Activated T-helper 1 cell treated with anti-CD3 and anti-CD28 coated beads, Interleukin-12 subunit alpha, Interleukin-12 subunit beta, Interleukin-2, Interleukin-4 antibody, amounts not matched to agents 30 ng/mL and 10 ng/mL and 1 ng/mL, durations not matched to agents 14 hours and 24 hours and 36 hours (primary cell): ENCODE results near the gene TTC39B. TPM values are rescaled to one million over a fixed set of nuclear protein-coding genes. Genes with fewer than 3 reads are reported as not detected.

Experiments used
- DNase-seq: peaks from one replicate; pipeline ENCODE4 v3.0.0; 2021; ENCODE audit warnings: low spot score
- H3K27ac Mint-ChIP-seq: one replicate; pipeline ENCODE4 v1.8.0; 2021; ENCODE audit warnings: mild to moderate bottlenecking, mixed read lengths
- H3K27me3 Mint-ChIP-seq: one replicate; pipeline ENCODE4 v1.8.0; 2022; ENCODE audit warnings: mild to moderate bottlenecking, moderate library complexity, mixed read lengths; ENCODE audit not compliant: insufficient read depth
- H3K36me3 Mint-ChIP-seq: one replicate; pipeline ENCODE4 v1.8.0; 2021; ENCODE audit warnings: low read depth, mixed read lengths
- H3K4me1 Mint-ChIP-seq: one replicate; pipeline ENCODE4 v1.8.0; 2021; ENCODE audit warnings: low read depth, mixed read lengths
- H3K4me3 Mint-ChIP-seq: one replicate; pipeline ENCODE4 v1.8.0; 2021; ENCODE audit warnings: mild to moderate bottlenecking, moderate library complexity, mixed read lengths
- H3K9me3 Mint-ChIP-seq: one replicate; pipeline ENCODE4 v1.8.0; 2021; ENCODE audit warnings: mixed read lengths
- intact Hi-C: fragments of 100-400 bp; cut with micrococcal nuclease; formaldehyde crosslinking; loops from one replicate; pipeline ENCODE4 v1.15.1; 2024
- total RNA-seq: library from RNA; stranded (reverse); gene quantifications from 2 replicates; pipeline ENCODE4 v1.2.3, GENCODE V29; 2022

TTC39B gene
- total RNA-seq, 1 donor from 2014 or later, result 23.8 TPM

- H3K36me3 Mint-ChIP-seq, result peaks cover 39% of the 10 kb centered on the region
- H3K27ac Mint-ChIP-seq, result peak overlapping the region; percentile 97
- H3K27me3 Mint-ChIP-seq, result no peaks in the 10 kb centered on the region
- H3K4me3 Mint-ChIP-seq, result peak overlapping the region; percentile 79
- peaks cover 9% of the 10 kb centered on the region for H3K9me3 Mint-ChIP-seq
- intact Hi-C loops, result loop anchor here (2.0 to 10.0 kb wide), 3 partner anchors 15 to 601 kb away; partner anchors contain the start of gene ZDHHC21
- DNase-seq, result no peak
- H3K4me1 Mint-ChIP-seq, result peaks cover 84% of the 10 kb centered on the region
Observed at GRCh38 chr9:15295761-15296405, 11.1 kb downstream of the TTC39B start.

- Mint-ChIP-seq H3K4me1 (peaks cover 79% of the 10 kb centered on the region), H3K27me3 (no peaks in the 10 kb centered on the region), H3K36me3 (peaks cover 43% of the 10 kb centered on the region), H3K4me3 (peak overlapping the region; percentile 79), H3K9me3 (peaks cover 15% of the 10 kb centered on the region), H3K27ac (peak overlapping the region; percentile 91)
- intact Hi-C loops, result loop anchor here (1.0 to 10.0 kb wide), 3 partner anchors 16 to 600 kb away; partner anchors contain the start of gene ZDHHC21
- DNase-seq, result no peak
Observed at GRCh38 chr9:15294604-15295003, 12.4 kb downstream of the TTC39B start.

- H3K27me3 Mint-ChIP-seq, result no peaks in the 10 kb centered on the region
- no peak for DNase-seq
- peaks cover 13% of the 10 kb centered on the region for H3K9me3 Mint-ChIP-seq
- H3K27ac Mint-ChIP-seq, result peak overlapping the region; percentile 91
- intact Hi-C loops, result loop anchor here (1.0 to 10.0 kb wide), 3 partner anchors 16 to 599 kb away; partner anchors contain the start of gene ZDHHC21
- peaks cover 38% of the 10 kb centered on the region for H3K36me3 Mint-ChIP-seq
- H3K4me3 Mint-ChIP-seq, result peak overlapping the region; percentile 79
- H3K4me1 Mint-ChIP-seq, result peaks cover 72% of the 10 kb centered on the region
Observed at GRCh38 chr9:15293804-15294316, 13.2 kb downstream of the TTC39B start.

DNA sequence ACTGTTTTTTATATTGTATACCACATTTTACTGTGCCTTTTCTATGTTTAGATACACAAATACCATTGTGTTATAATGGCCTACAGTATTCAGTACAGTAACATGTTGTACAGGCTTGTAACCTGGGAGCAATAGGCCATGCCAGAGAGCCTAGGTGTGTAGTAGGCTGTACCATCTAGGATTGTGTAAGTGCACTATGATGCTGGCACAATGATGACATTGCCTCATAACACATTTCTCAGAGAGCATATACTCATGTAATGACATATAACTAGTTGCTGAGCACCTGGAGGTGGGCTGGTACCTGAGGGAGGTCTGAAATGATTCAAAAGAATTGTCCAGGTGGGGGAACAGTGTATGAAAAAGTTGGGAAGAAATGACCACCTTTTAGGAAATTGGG lies 13.9 kb downstream of the TTC39B start:
- peaks cover 34% of the 10 kb centered on the region for H3K36me3 Mint-ChIP-seq
- intact Hi-C loops, result loop anchor here (10.0 kb wide), 2 partner anchors 298 to 598 kb away; partner anchors contain the start of gene ZDHHC21
- peak overlapping the region; percentile 27 for H3K4me3 Mint-ChIP-seq
- H3K27ac Mint-ChIP-seq, result peak overlapping the region; percentile 66
- H3K4me1 Mint-ChIP-seq, result peaks cover 64% of the 10 kb centered on the region
- DNase-seq, result no peak
- no peaks in the 10 kb centered on the region for H3K27me3 Mint-ChIP-seq
- H3K9me3 Mint-ChIP-seq, result peaks cover 11% of the 10 kb centered on the region

- no peak overlapping the region for H3K27ac Mint-ChIP-seq
- H3K4me3 Mint-ChIP-seq, result no peak overlapping the region
- H3K27me3 Mint-ChIP-seq, result no peaks in the 10 kb centered on the region
- intact Hi-C loops, result loop anchor here (10.0 kb wide), 2 partner anchors 295 to 595 kb away; partner anchors contain the start of gene ZDHHC21
- DNase-seq, result no peak
- peaks cover 35% of the 10 kb centered on the region for H3K36me3 Mint-ChIP-seq
- peaks cover 7% of the 10 kb centered on the region for H3K9me3 Mint-ChIP-seq
- peaks cover 50% of the 10 kb centered on the region for H3K4me1 Mint-ChIP-seq
Observed at GRCh38 chr9:15289603-15290002, 17.4 kb downstream of the TTC39B start.

- peaks cover 36% of the 10 kb centered on the region for H3K4me1 Mint-ChIP-seq
- H3K4me3 Mint-ChIP-seq, result no peak overlapping the region
- no peak overlapping the region for H3K27ac Mint-ChIP-seq
- peaks cover 29% of the 10 kb centered on the region for H3K36me3 Mint-ChIP-seq
- H3K27me3 Mint-ChIP-seq, result no peaks in the 10 kb centered on the region
- DNase-seq, result no peak
- peaks cover 7% of the 10 kb centered on the region for H3K9me3 Mint-ChIP-seq
- intact Hi-C loops, result no loop called here
Observed at GRCh38 chr9:15287309-15287708, 19.7 kb downstream of the TTC39B start.

DNA sequence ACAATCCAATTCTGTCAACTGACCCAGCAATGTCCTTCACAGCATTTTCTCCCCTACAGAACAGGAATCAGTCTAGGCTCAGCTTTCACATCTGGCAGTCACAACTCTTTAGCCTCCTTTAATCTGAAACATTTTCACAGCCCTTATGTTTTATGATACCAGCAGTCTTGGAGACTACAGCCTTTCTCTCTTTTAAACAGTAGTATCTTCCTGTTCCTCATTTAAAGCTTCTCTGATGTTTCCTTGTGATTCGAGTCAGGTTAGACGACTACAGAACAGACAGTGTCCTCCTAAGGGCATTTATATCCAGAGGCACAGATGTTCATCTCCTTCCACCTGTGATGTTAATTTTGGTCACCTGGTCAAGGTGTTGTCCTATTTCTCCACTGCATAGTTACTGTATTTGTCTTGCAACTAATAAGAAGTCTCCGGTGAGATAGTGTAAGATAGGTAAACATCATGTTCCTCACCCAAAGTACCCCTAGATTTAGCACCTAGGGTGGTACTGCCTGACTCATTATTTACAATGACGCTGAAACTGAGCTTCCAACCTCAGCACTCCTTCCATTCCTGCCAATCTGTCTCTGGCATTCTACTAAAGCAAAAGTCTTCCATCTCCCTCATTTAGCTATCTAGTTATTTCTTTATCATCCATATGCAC lies 20.7 kb downstream of the TTC39B start:
- Mint-ChIP-seq H3K4me1 (peaks cover 34% of the 10 kb centered on the region), H3K27ac (no peak overlapping the region), H3K36me3 (peaks cover 26% of the 10 kb centered on the region), H3K4me3 (no peak overlapping the region), H3K9me3 (peaks cover 7% of the 10 kb centered on the region), H3K27me3 (no peaks in the 10 kb centered on the region)
- DNase-seq, result no peak
- intact Hi-C loops, result no loop called here

DNA sequence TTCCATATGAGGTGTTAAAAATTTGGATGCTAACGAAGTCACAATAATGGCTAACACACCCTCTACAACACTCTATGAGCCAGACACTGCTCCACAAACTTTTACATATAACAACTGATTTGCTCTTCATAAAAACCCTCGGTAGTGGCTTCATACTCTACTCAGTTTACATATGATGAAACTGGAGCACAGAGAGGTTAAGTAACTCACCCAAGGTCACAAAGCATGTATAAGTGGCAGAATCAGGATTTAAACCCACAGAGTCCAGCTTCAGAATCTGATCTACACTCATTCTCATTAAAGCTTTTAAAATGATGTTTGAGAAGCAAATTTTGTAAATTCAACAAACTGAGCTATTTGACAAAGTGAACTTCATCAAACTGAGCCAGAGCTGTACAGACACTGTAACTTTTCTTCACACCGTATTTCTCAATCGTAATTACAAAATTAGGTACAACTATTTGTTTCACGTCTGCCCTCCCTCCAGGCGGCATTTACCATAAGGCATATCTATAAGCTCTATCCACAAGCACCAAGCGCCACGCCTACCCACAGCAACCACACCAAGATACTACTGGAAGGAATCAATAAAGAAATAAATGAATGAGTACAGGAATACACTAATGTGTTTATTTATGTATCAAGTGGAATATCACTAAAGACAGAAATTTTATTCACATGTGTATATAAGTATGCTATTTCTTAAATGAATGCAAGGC lies 24.3 kb downstream of the TTC39B start:
- Mint-ChIP-seq H3K36me3 (peaks cover 12% of the 10 kb centered on the region), H3K4me3 (no peak overlapping the region), H3K27ac (no peak overlapping the region), H3K9me3 (no peaks in the 10 kb centered on the region), H3K27me3 (no peaks in the 10 kb centered on the region), H3K4me1 (peaks cover 32% of the 10 kb centered on the region)
- DNase-seq, result no peak
- intact Hi-C loops, result no loop called here

DNA sequence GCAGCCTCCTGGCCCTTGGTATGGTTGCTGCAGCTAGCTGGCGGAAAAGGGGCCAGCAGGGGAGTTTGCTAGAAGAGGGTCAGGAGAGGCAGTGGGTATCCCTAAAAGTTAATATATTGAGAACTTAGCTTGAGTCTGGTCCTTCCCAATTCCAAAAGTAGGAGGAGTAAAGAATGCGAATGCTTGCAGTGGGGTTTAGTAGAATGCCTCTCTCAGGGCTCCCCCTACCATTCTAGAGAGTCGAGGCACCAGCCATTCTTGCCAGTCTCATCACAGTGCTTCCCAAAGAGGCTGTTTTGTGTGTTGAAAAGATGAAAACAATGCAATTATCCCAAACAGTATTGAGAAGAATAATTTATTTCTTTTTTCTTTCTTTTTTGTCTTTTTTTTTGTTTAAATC lies 26.4 kb downstream of the TTC39B start:
- Mint-ChIP-seq H3K36me3 (peaks cover 1% of the 10 kb centered on the region), H3K4me1 (peaks cover 18% of the 10 kb centered on the region), H3K27me3 (no peaks in the 10 kb centered on the region), H3K9me3 (no peaks in the 10 kb centered on the region), H3K4me3 (no peak overlapping the region), H3K27ac (no peak overlapping the region)
- intact Hi-C loops, result no loop called here
- no peak for DNase-seq

DNA sequence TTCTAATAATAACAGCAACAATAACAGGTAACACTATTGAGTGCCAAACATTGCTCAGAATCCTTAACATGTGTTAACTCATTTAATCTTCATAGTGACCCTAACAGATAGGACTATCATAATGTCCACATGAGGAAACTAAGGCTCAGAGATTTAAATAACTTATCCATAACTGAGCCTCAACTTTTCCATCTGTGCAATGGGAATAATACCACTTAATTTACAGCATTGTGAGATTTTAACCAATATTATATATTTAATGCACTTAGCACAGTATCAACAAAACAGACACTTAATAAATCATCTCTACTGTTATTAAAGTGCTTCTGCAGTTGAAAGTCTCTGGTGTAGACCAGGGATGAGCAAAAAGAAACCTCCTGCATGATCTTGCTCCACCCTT lies 28.2 kb downstream of the TTC39B start:
- no peak for DNase-seq
- Mint-ChIP-seq H3K9me3 (no peaks in the 10 kb centered on the region), H3K27ac (no peak overlapping the region), H3K4me1 (peaks cover 22% of the 10 kb centered on the region), H3K36me3 (peaks cover 5% of the 10 kb centered on the region), H3K4me3 (no peak overlapping the region), H3K27me3 (no peaks in the 10 kb centered on the region)
- intact Hi-C loops, result loop anchor here (1.0 to 5.0 kb wide), 8 partner anchors 15 to 328 kb away; partner anchors contain the start of gene PSIP1

DNA sequence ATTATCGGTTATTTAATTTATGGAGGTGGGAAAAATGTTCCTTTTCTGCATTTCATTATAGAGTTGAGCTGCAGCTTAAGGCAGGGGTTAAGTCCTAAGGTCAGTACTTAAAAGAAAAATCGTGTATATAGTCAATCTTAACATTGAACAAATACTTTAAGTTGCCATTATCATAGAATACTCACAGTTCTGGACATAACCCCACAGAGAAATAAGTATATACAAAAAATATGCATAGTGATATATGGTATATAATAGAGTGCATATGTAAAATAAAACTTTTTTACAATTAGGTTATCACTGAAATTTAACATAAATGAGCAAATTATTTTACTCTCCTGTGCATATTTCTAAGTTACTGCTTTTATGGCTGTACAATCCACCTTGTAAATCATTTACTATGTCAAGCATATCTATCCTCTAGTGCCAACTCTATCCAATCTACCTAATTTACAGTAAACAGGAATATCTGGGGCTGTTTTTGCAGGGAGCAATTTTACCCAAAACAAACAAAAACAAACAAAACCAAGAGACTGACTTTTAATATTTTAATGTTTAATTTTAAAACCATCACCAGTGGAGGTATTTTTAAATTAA lies 28.8 kb downstream of the TTC39B start:
- DNase-seq, result no peak
- Mint-ChIP-seq H3K36me3 (peaks cover 5% of the 10 kb centered on the region), H3K4me3 (no peak overlapping the region), H3K4me1 (peaks cover 25% of the 10 kb centered on the region), H3K27me3 (no peaks in the 10 kb centered on the region), H3K27ac (no peak overlapping the region), H3K9me3 (no peaks in the 10 kb centered on the region)
- intact Hi-C loops, result loop anchor here (1.0 to 5.0 kb wide), 8 partner anchors 16 to 329 kb away; partner anchors contain the start of gene PSIP1

DNA sequence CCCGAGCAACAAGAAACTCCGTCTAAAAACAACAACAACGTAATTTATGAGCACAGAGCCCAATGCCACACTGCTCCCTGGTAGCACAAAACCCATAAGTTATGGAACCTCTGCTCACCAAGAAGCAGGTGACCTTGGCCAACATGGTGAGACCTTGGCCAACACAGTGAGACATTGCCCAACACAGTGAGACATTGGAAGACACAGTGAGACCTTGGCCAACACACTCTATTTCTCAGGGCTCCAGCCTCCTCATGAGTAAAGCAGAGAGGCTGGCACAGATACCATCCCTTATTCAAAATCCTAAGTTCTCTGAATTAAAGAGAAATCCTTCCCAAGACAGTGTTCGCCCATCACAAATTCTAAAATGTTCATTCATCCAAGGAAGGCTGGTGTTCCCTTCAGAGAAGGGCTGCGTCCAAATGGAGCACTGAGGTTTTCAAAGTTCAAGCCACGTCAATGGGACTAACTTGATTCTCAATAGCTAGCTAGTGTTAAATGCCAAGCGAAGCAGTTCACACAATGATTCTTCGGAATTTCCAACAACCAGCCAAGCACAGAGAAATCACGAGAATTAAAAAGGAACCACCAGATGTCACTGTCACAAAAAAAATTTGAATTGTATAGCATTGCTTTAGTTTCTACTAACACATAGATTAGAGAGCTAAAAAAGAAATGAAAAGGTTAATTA lies 29.5 kb downstream of the TTC39B start:
- no peak for DNase-seq
- intact Hi-C loops, result loop anchor here (1.0 to 5.0 kb wide), 10 partner anchors 17 to 329 kb away; partner anchors contain the start of gene PSIP1
- no peaks in the 10 kb centered on the region for H3K27me3 Mint-ChIP-seq
- H3K27ac Mint-ChIP-seq, result peak overlapping the region; percentile 60
- peaks cover 28% of the 10 kb centered on the region for H3K4me1 Mint-ChIP-seq
- H3K4me3 Mint-ChIP-seq, result no peak overlapping the region
- H3K9me3 Mint-ChIP-seq, result no peaks in the 10 kb centered on the region
- H3K36me3 Mint-ChIP-seq, result peaks cover 10% of the 10 kb centered on the region
